Heart left ventricle (tissue), 16 donors: ENCODE data around the gene HCAR3. TPM values are rescaled to one million over a fixed set of nuclear protein-coding genes. Genes with fewer than 3 reads are reported as not detected.
"Not testable (repeated sequence)": the region's sequence is repeated elsewhere in the genome, so short reads cannot be mapped to it uniquely, and the experiment has no call there.

Experiments
- ATAC-seq, 4 donors: fragments of 200-7000 bp; cut with Tn5 transposase; one replicate each; pipeline ENCODE4 v1.9.1; 2020 to 2022; ENCODE audit warnings: moderate library complexity in 4 of 4, mild to moderate bottlenecking in 3 of 4, moderate number of reproducible peaks in 1 of 4
- DNase-seq, 5 donors: peaks; one replicate each; pipeline ENCODE4 v3.0.0-alpha.2; 2020
- H3K27ac ChIP-seq, 12 donors: fragments of 200-600 bp; sonication (generic) in 4 of 12; one replicate each; pipeline versions ENCODE4 v1.5.0 to v1.8.0; 2016 to 2022; ENCODE audit warnings: mild to moderate bottlenecking in 2 of 12
- H3K27me3 ChIP-seq, 9 donors: fragments of 200-600 bp; sonication (generic) in 2 of 9; one replicate each; pipeline versions ENCODE4 v1.5.1 to v1.8.0; 2016 to 2022; ENCODE audit warnings: mild to moderate bottlenecking in 3 of 9
- H3K36me3 ChIP-seq, 9 donors: fragments of 200-600 bp; sonication (generic) in 2 of 9; one replicate each; pipeline versions ENCODE4 v1.5.0 to v1.8.0; 2018 to 2022; ENCODE audit warnings: mild to moderate bottlenecking in 2 of 9
- H3K4me1 ChIP-seq, 12 donors: fragments of 200-600 bp; sonication (generic) in 4 of 12; one replicate each; pipeline versions ENCODE4 v1.5.0 to v1.8.0; 2016 to 2022; ENCODE audit warnings: mild to moderate bottlenecking in 3 of 12
- H3K4me3 ChIP-seq, 12 donors: fragments of 200-600 bp; sonication (generic) in 4 of 12; one replicate each; pipeline versions ENCODE4 v1.5.0 to v1.8.0; 2017 to 2022; ENCODE audit warnings: mild to moderate bottlenecking in 9 of 12, moderate library complexity in 4 of 12
- H3K9me3 ChIP-seq, 12 donors: fragments of 200-600 bp; sonication (generic) in 4 of 12; one replicate each; pipeline versions ENCODE4 v1.5.0 to v1.8.0; 2016 to 2022; ENCODE audit warnings: mild to moderate bottlenecking in 1 of 12
- CTCF ChIP-seq, 12 donors: fragments of 200-600 bp; sonication (generic) in 4 of 12; IDR thresholded peaks; one replicate each; pipeline versions ENCODE4 v1.5.0 to v1.8.0; 2018 to 2022; ENCODE audit warnings: antibody characterized with exemption in 12 of 12, mild to moderate bottlenecking in 5 of 12
- POLR2A ChIP-seq, 2 donors: fragments of 450-650 bp; IDR thresholded peaks; one replicate each; pipeline ENCODE4 v1.6.1; 2017; ENCODE audit warnings: antibody characterized with exemption in 2 of 2, mild to moderate bottlenecking in 2 of 2, moderate library complexity in 2 of 2
- WGBS, 4 donors: extraction: QIAGEN DNeasy Blood & Tissue Kit in 2 of 4; methylation state at CpG; one replicate each; pipeline versions ENCODE4 v1.1.5 to v1.1.7; 2013 to 2018; 5-methylcytosine and 5-hydroxymethylcytosine counted together
- intact Hi-C, 10 donors: fragments of 100-400 bp; cut with DNase I; formaldehyde crosslinking; loops; one replicate each; pipeline versions ENCODE4 v1.11.1 to v1.14.2; 2022
- polyA plus RNA-seq, 2 donors: library from polyadenylated mRNA; stranded (reverse); fragments of 200-250 nt; gene quantifications; one replicate each; pipeline ENCODE4 v1.2.3, GENCODE V29; 2013
- total RNA-seq, 9 donors: library from RNA; depleted of rRNA in 2 of 9; stranded (reverse); fragments of >200 nt in 2 of 9; fragmentation: NEBNext Ultra II Directional in 3 of 9; extraction: Animal tissue kit (Norgen Biotek cat#: 25700) in 3 of 9; gene quantifications; one replicate each; pipeline versions ENCODE4 v1.1.0 to v1.2.4, GENCODE V29; 2016 to 2023
- donor health status: ischemic (EF 13 %, LVEDD 7.1; RV severe dilation, severe dysfunction).
- donor health status: healthy with polysubstance abuse.
- donor health status: DM: no; HTN: yes; CAD: no.
- donor health status: DM: no; HTN: no; CAD: no.
- donor health status: ischemic (EF 25% LVEDD 6.9; RV normal size, moderate dysfunction).
- donor health status: ischemic (EF 25% LVEDD 5.7; RV mildly dilated, moderate dysfunction).
- donor health status: healthy.
- donor health status: DM: yes; HTN: yes; CAD: no.
- donor health status: ischemic (EF 35%, LVEDD 5.7; RV mildly dilated, moderate dysfunction).
- donor health status: nonischemic (EF 11% LVEDD 7.7; RV severe dilation, severe dysfunction).
- donor health status: DM: yes; HTN: yes; CAD: no.
- donor health status: PGD.
- donor health status: ischemic (EF 29% LVEDD 5.4; RV normal size, mild dysfunction).
- donor health status: nonischemic (EF 23%, LVEDD 6.1; RV moderate dilation, normal function).

Gene HCAR3
- total and polyA plus RNA-seq, 11 donors, result 0.10 to 1.1 (median 0.26) TPM; not detected in 5

GRCh38 chr12:122700038-122700710 lies 16.4 kb downstream of the HCAR3 start:
- 57 to 64% (median 63%) methylated on average over 2 to 3 of the region's 9 CpGs; no CpG with 5 or more reads in 1 of the 4 donors for WGBS, 4 donors
- H3K27me3 ChIP-seq, DNase-seq, H3K9me3 ChIP-seq, intact Hi-C loops, H3K27ac ChIP-seq, H3K4me1 ChIP-seq, H3K36me3 ChIP-seq, H3K4me3 ChIP-seq: not testable (repeated sequence)
- peak in 1 of 4 donors; percentile 31 for ATAC-seq

- H3K27me3 ChIP-seq, H3K4me3 ChIP-seq, H3K4me1 ChIP-seq, H3K9me3 ChIP-seq, ATAC-seq, H3K27ac ChIP-seq, DNase-seq, H3K36me3 ChIP-seq, intact Hi-C loops: not testable (repeated sequence)
- 85 to 93% (median 88%) methylated on average over 2 of the region's 2 CpGs for WGBS, 4 donors
These were observed 19.7 kb downstream of the HCAR3 start for GRCh38 chr12:122696922-122697321.

- ATAC-seq (no peak), DNase-seq (no peak)
- Histone ChIP-seq H3K4me3 (no peak overlapping the region), H3K27me3 (no peaks in the 10 kb centered on the region), H3K9me3 (no peaks in the 10 kb centered on the region), H3K27ac (no peak overlapping the region), H3K4me1 (no peaks in the 10 kb centered on the region), H3K36me3 (no peaks in the 10 kb centered on the region)
- TF ChIP-seq POLR2A (IDR thresholded peaks at IDR 0.05) (no peak), CTCF (IDR thresholded peaks at IDR 0.05) (no peak)
- intact Hi-C loops, result no loop called here
- 78 to 94% (median 84%) methylated on average over 3 of the region's 3 CpGs for WGBS, 4 donors
These were observed 25.0 kb downstream of the HCAR3 start for GRCh38 chr12:122691566-122691965.

- intact Hi-C loops, result no loop called here
- 92 to 100% (median 94%) methylated on average over 3 of the region's 3 CpGs for WGBS, 4 donors
- ATAC-seq (no peak), DNase-seq (no peak)
- H3K36me3 ChIP-seq, result no peaks in the 10 kb centered on the region
- H3K9me3 ChIP-seq, result no peaks in the 10 kb centered on the region
- no peaks in the 10 kb centered on the region for H3K27me3 ChIP-seq
- H3K4me3 ChIP-seq, result no peak overlapping the region
- H3K4me1 ChIP-seq, result no peaks in the 10 kb centered on the region
- no peak overlapping the region for H3K27ac ChIP-seq
- TF ChIP-seq POLR2A (IDR thresholded peaks at IDR 0.05) (no peak), CTCF (IDR thresholded peaks at IDR 0.05) (no peak)
These were observed 28.3 kb downstream of the HCAR3 start for GRCh38 chr12:122688291-122688690.

GRCh38 chr12:122687086-122687485 lies 29.5 kb downstream of the HCAR3 start:
- H3K27me3 ChIP-seq, result no peaks in the 10 kb centered on the region
- no peaks in the 10 kb centered on the region for H3K4me1 ChIP-seq
- TF ChIP-seq CTCF (IDR thresholded peaks at IDR 0.05) (no peak), POLR2A (IDR thresholded peaks at IDR 0.05) (no peak)
- H3K27ac ChIP-seq, result no peak overlapping the region
- ATAC-seq, result no peak
- H3K9me3 ChIP-seq, result no peaks in the 10 kb centered on the region
- H3K36me3 ChIP-seq, result no peaks in the 10 kb centered on the region
- no peak overlapping the region for H3K4me3 ChIP-seq
- intact Hi-C loops, result no loop called here
- 29 to 38% (median 35%) methylated on average over 5 of the region's 5 CpGs for WGBS, 4 donors
- DNase-seq, result no peak
